SU-DHL-6 (cell line): ENCODE results near the gene MARK1.

ENCODE experiments used
- EZH2phosphoT487 ChIP-seq: fragments of 200-600 bp; sonication (generic), shearing (Covaris generic); conservative IDR thresholded peaks from 2 replicates; pipeline ENCODE4 v1.6.1; 2018; ENCODE audit warnings: mild to moderate bottlenecking, antibody characterized with exemption, low read length, moderate library complexity, mixed read lengths
- TF ChIP-seq, protein P1 (sequence below): fragments of 200-600 bp; sonication (generic); IDR thresholded peaks from one replicate; pipeline ENCODE4 v1.5.1; 2017; ENCODE audit warnings: antibody characterized with exemption, mild to moderate bottlenecking, low read length, moderate library complexity; ENCODE audit not compliant: insufficient read depth, poor library complexity, severe bottlenecking

DNA sequence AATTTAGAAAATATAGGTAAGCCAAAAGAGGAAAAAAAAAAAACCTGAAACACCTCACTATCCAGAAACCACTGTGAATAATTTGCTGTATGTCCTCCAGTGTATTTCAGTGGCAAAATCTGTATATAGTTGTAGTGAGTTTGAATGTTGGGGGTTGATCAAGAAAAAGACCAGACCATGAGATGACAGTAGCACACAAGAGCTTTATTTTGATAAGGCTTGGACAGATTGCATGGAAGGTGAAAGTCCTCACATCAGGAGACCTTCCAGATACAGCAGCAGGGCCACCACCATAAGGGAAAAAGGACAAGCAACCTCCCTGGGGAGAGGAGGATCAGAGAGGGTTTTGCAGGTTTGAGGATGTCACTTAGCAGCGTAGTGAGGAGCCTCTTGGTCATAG, 146.0 kb downstream of the MARK1 start:
- TF ChIP-seq, protein P1, sequence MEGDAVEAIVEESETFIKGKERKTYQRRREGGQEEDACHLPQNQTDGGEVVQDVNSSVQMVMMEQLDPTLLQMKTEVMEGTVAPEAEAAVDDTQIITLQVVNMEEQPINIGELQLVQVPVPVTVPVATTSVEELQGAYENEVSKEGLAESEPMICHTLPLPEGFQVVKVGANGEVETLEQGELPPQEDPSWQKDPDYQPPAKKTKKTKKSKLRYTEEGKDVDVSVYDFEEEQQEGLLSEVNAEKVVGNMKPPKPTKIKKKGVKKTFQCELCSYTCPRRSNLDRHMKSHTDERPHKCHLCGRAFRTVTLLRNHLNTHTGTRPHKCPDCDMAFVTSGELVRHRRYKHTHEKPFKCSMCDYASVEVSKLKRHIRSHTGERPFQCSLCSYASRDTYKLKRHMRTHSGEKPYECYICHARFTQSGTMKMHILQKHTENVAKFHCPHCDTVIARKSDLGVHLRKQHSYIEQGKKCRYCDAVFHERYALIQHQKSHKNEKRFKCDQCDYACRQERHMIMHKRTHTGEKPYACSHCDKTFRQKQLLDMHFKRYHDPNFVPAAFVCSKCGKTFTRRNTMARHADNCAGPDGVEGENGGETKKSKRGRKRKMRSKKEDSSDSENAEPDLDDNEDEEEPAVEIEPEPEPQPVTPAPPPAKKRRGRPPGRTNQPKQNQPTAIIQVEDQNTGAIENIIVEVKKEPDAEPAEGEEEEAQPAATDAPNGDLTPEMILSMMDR: no peak
- TF ChIP-seq EZH2phosphoT487: no peak
